Keratinocyte (primary cell): ENCODE measurements around the gene ANKDD1A. TPM values are rescaled to one million over a fixed set of nuclear protein-coding genes. Genes with fewer than 3 reads are reported as not detected.

Experiments used
- DNase-seq: peaks from one replicate; pipeline ENCODE4 v3.0.0-alpha.2; 2011; ENCODE audit warnings: low read depth, missing footprints, low spot score
- FAIRE-seq: peaks from 2 replicates; lab custom pipeline; 2011; peaks lifted over from hg19 to GRCh38; lab: Jason Lieb, UNC
- H2AFZ ChIP-seq: 2 replicates; pipeline ENCODE4 v1.6.0; 2012; ENCODE audit warnings: low read length, control low read depth, inconsistent platforms; ENCODE audit not compliant: control insufficient read depth
- H3K27ac ChIP-seq: 2 replicates; pipeline ENCODE4 v1.5.1; 2011; ENCODE audit warnings: low read length; ENCODE audit not compliant: control insufficient read depth, insufficient read depth
- H3K27me3 ChIP-seq: 3 replicates; pipeline ENCODE4 v1.6.0; 2011; ENCODE audit warnings: low read length; ENCODE audit not compliant: control insufficient read depth, insufficient read depth; ENCODE audit errors: extremely low read depth
- H3K36me3 ChIP-seq, 2 experiments: 2 replicates in 1 of 2; 3 replicates in 1 of 2; pipeline ENCODE4 v1.5.1; 2011; ENCODE audit warnings: low read length in 2 of 2, mild to moderate bottlenecking in 1 of 2; ENCODE audit not compliant: control insufficient read depth in 2 of 2, insufficient read depth in 2 of 2; ENCODE audit errors: extremely low read depth in 1 of 2
- H3K4me1 ChIP-seq: 3 replicates; pipeline ENCODE4 v1.5.1; 2011; ENCODE audit warnings: low read length; ENCODE audit not compliant: control insufficient read depth, insufficient read depth; ENCODE audit errors: extremely low read depth
- H3K4me2 ChIP-seq: 3 replicates; pipeline ENCODE4 v1.6.0; 2011; ENCODE audit warnings: low read depth, low read length; ENCODE audit not compliant: control insufficient read depth, insufficient read depth; ENCODE audit errors: extremely low read depth
- H3K4me3 ChIP-seq, 3 experiments: fragments of 200-600 bp in 1 of 3; sonication (generic) in 1 of 3; 2 replicates in 2 of 3; 3 replicates in 1 of 3; pipeline ENCODE4 v1.5.1; 2011 to 2016; ENCODE audit warnings: low read length in 3 of 3, mild to moderate bottlenecking in 3 of 3, control low read depth in 2 of 3, inconsistent platforms in 1 of 3, low read depth in 1 of 3, mixed read lengths in 1 of 3, mixed run types in 1 of 3, moderate library complexity in 1 of 3; ENCODE audit not compliant: control insufficient read depth in 2 of 3, insufficient read depth in 2 of 3; ENCODE audit errors: extremely low read depth in 1 of 3
- H3K79me2 ChIP-seq: 2 replicates; pipeline ENCODE4 v1.6.0; 2012; ENCODE audit warnings: low read length; ENCODE audit not compliant: control insufficient read depth, insufficient read depth
- H3K9ac ChIP-seq: 3 replicates; pipeline ENCODE4 v1.6.0; 2011; ENCODE audit warnings: low read length; ENCODE audit not compliant: control insufficient read depth, insufficient read depth; ENCODE audit errors: extremely low read depth
- H3K9me1 ChIP-seq: 3 replicates; pipeline ENCODE4 v1.6.0; 2011; ENCODE audit warnings: low read length; ENCODE audit not compliant: control insufficient read depth, insufficient read depth; ENCODE audit errors: extremely low read depth
- H3K9me3 ChIP-seq: 2 replicates; pipeline ENCODE4 v1.5.1; 2012; ENCODE audit warnings: low read depth, low read length; ENCODE audit not compliant: control insufficient read depth
- H4K20me1 ChIP-seq: 3 replicates; pipeline ENCODE4 v1.6.0; 2011; ENCODE audit warnings: low read length; ENCODE audit not compliant: control insufficient read depth, insufficient read depth; ENCODE audit errors: extremely low read depth
- EZH2 ChIP-seq: IDR thresholded peaks from one replicate; pipeline ENCODE4 v1.6.1; 2012; ENCODE audit warnings: inconsistent platforms, mild to moderate bottlenecking, low read length, moderate library complexity
- dilution Hi-C: fragments of 300-500 bp; cut with MboI; formaldehyde crosslinking; loops from one replicate; pipeline ENCODE4 v1.7.0; 2020; ENCODE audit warnings: low sequenced_read_pairs; ENCODE audit not compliant: extremely low pct_ligation_motif_present
- polyA plus RNA-seq, 5 experiments: library from polyadenylated mRNA; depleted of rRNA in 3 of 5; stranded (reverse) in 3 of 5; stranded (forward) in 1 of 5; unstranded in 1 of 5; fragments of >200 nt; gene quantifications; 1 replicate in 1 of 5; 2 replicates in 3 of 5; 3 replicates in 1 of 5; pipeline versions ENCODE4 v1.2.1 to v1.2.3, GENCODE V29; 2011 to 2012; ENCODE audit warnings: missing spikeins in 2 of 5, low read depth in 1 of 5, low replicate concordance in 1 of 5
- TF ChIP-seq, protein P1 (sequence below), 3 experiments: IDR thresholded peaks in 1 of 3; conservative IDR thresholded peaks in 1 of 3; optimal IDR thresholded peaks in 1 of 3; 2 replicates in 2 of 3; 3 replicates in 1 of 3; pipeline versions ENCODE3 to v1.5.1; 2011; ENCODE audit warnings: low read length in 3 of 3, mild to moderate bottlenecking in 3 of 3, moderate library complexity in 2 of 3, control low read depth in 1 of 3, inconsistent platforms in 1 of 3; ENCODE audit not compliant: insufficient read depth in 2 of 3; ENCODE audit errors: extremely low read depth in 1 of 3

Gene ANKDD1A
- polyA plus RNA-seq, 1 donor (not counting 4 experiments of a cell fraction or from before 2014, with no cell fraction given), result 1.1 TPM

DNA sequence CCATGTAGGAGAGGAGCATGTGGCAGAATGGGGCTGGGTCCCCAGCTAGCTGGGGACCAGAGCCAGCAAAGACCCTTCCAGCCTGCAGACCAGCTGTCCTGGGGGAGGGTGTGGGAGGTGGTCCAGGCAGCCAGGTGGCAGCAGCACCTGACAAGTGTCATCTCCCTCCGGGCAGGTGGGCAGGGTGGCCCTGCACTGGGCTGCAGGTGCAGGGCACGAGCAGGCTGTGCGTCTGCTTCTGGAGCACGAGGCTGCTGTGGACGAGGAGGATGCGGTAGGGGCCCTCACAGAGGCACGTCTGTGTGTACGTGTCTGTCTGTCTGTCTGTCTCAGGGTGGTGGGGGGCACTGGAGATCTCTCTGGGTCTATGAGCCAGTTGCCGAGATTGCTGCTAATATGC, 5.5 kb downstream of the ANKDD1A start:
- Histone ChIP-seq H3K9me1 (no peaks in the 10 kb centered on the region), H3K4me2 (no peak overlapping the region), H3K9me3 (no peaks in the 10 kb centered on the region), H3K4me3 (no peak overlapping the region), H3K4me1 (peaks cover 6% of the 10 kb centered on the region), H3K27me3 (peaks cover 2% of the 10 kb centered on the region), H3K36me3 (no peaks in the 10 kb centered on the region), H3K27ac (no peak overlapping the region), H2AFZ (no peak overlapping the region), H4K20me1 (no peaks in the 10 kb centered on the region), H3K79me2 (no peaks in the 10 kb centered on the region), H3K9ac (no peak overlapping the region)
- no peak for TF ChIP-seq EZH2
- TF ChIP-seq, protein P1, sequence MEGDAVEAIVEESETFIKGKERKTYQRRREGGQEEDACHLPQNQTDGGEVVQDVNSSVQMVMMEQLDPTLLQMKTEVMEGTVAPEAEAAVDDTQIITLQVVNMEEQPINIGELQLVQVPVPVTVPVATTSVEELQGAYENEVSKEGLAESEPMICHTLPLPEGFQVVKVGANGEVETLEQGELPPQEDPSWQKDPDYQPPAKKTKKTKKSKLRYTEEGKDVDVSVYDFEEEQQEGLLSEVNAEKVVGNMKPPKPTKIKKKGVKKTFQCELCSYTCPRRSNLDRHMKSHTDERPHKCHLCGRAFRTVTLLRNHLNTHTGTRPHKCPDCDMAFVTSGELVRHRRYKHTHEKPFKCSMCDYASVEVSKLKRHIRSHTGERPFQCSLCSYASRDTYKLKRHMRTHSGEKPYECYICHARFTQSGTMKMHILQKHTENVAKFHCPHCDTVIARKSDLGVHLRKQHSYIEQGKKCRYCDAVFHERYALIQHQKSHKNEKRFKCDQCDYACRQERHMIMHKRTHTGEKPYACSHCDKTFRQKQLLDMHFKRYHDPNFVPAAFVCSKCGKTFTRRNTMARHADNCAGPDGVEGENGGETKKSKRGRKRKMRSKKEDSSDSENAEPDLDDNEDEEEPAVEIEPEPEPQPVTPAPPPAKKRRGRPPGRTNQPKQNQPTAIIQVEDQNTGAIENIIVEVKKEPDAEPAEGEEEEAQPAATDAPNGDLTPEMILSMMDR (optimal IDR thresholded peaks at IDR 0.05 in 1 of 3, IDR thresholded peaks at IDR 0.05 in 1 of 3, conservative IDR thresholded peaks at IDR 0.05 in 1 of 3; ENCODE audit: extremely low read depth in 1 of 3, insufficient read depth in 2 of 3, low read length in 3 of 3), result no peak
- no peak for FAIRE-seq
- no peak for DNase-seq
- dilution Hi-C loops, result no loop called here

DNA sequence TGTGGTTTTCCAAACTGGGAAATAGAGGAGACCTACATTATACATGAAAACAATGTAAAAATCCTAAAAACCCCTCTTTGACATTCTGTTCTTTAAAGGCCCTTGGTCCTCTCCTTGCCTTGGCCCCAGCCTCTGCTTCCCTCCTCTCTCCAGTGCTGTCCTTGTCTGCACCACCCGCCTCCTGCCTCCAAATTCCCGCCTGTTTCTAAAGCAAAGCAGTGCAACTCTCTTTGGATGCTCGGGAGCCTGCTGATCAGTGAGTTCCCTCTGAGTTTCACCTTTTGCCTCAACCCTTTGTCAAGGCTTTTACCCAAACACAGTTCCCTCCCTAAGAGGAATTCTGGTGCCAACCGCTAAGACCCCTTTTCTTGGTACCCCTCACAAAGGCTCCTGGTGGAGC, 8.0 kb downstream of the ANKDD1A start:
- no peak overlapping the region for H3K4me3 ChIP-seq
- no peaks in the 10 kb centered on the region for H3K9me3 ChIP-seq
- DNase-seq (no peak), FAIRE-seq (no peak)
- H3K4me1 ChIP-seq, result peaks cover 5% of the 10 kb centered on the region
- H3K9ac ChIP-seq, result no peak overlapping the region
- H4K20me1 ChIP-seq, result no peaks in the 10 kb centered on the region
- no peak overlapping the region for H2AFZ ChIP-seq
- no peak overlapping the region for H3K4me2 ChIP-seq
- H3K9me1 ChIP-seq, result no peaks in the 10 kb centered on the region
- H3K36me3 ChIP-seq, result no peaks in the 10 kb centered on the region
- H3K79me2 ChIP-seq, result no peaks in the 10 kb centered on the region
- dilution Hi-C loops, result no loop called here
- no peaks in the 10 kb centered on the region for H3K27me3 ChIP-seq
- no peak overlapping the region for H3K27ac ChIP-seq
- TF ChIP-seq, protein P1 (optimal IDR thresholded peaks at IDR 0.05 in 1 of 3, IDR thresholded peaks at IDR 0.05 in 1 of 3, conservative IDR thresholded peaks at IDR 0.05 in 1 of 3; ENCODE audit: extremely low read depth in 1 of 3, insufficient read depth in 2 of 3, low read length in 3 of 3), result no peak
- TF ChIP-seq EZH2, result no peak
